NCI-H2196 (cell line): ENCODE measurements around the gene PRKCQ.

Experiments used
- DNase-seq: peaks from one replicate; lab custom pipeline; 2025; ENCODE audit not compliant: unreplicated experiment; lab: John Stamatoyannopoulos, UW

Gene PRKCQ

DNA sequence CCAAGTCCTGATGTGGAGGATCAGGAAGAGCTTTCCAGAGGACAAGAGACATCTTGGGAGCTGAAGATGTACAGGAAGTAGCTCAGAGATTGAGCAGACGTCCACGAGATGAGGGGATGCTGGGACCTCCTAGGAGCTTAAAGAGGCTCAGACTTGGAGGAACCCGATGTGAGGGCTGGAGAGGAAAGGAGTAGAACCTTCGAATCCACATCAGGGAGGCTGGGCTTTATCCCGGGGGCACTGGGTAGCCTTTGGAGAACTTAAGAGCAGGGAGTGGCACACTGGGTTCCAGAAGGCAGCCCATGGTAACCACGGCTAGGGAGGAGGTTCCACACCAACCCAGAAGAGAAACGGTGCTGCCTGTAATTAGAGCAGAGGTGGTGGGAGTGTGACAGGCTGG is 10.8 kb downstream of the PRKCQ start:
- no peak for DNase-seq

DNA sequence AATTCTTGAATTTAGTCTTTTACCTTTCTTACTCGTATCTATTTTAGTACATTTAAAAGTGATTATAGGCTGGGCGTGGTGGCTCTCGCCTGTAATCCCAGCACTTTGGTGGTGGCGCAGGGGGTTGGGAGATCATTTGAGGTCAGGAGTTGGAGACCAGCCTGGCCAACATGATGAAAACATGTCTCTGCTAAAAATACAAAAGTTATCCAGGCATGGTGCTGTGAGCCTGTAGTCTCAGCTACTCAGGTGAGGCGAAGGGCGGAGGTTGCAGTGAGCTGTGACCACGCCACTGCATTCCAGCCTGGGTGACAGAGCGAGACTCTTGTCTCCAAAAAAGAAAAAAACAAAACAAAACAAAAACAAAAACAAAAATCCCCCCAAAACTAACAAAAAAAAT is 12.2 kb downstream of the PRKCQ start:
- DNase-seq: no peak

DNA sequence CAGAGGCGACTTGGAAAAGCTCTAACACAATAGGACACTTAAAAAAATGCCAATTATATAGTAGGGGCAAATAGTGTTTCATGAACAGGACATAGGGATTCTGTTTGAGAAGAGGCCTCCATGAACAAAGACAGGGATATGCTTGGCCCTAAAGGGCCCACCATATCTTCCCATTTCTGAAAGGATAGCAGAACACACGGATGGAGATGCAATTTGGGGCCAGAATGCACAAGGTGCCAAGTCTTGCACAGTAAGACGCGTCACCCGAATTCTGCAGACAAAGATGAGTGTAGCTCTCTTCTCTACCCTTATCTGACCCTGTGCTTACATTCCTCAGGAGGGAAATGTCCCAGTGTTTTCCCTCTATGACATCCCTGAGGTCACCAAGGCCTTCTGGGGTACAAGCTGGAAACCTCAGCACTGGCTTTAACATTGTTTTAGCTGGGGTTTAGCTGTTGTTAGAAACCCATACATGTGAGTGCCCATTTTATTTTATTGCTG is 12.8 kb downstream of the PRKCQ start:
- no peak for DNase-seq

DNA sequence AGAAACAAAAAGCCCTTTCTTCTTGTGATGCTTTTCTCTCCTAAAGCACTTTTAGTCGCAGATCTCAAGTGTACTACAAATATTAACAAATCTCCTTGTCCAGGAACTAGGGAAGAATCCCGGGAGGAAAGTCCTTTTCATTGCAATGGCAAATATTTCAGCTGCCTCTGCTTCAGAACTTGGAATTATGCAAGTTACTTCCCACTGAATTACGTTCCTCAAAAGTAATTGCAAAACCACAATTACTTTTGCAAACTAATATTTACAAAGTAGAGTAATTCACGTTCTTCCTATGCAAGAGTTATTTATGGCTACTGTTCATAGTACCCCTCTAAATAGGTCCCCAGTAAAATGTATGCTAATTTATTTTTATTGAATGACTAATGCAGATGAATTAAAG is 14.5 kb downstream of the PRKCQ start:
- no peak for DNase-seq

DNA sequence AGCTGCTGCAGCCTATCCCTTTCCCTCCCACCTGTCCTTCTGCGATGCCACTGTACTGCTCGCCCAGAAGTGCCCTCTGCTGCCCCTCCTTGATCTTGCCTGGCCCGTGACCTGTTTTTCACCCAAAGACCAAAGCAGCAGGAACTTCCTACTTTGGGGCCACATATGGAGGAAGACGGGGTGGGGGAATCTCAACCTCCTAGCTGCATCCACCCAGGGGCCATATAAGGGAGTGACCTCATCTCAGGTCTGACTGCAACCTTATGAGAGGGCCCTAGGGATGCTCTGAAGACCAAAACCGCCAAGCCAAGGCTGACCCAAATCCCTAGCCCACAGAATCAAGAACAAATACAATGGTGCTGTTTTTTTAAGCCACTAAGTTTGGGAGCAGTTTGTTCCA is 15.7 kb downstream of the PRKCQ start:
- no peak for DNase-seq

DNA sequence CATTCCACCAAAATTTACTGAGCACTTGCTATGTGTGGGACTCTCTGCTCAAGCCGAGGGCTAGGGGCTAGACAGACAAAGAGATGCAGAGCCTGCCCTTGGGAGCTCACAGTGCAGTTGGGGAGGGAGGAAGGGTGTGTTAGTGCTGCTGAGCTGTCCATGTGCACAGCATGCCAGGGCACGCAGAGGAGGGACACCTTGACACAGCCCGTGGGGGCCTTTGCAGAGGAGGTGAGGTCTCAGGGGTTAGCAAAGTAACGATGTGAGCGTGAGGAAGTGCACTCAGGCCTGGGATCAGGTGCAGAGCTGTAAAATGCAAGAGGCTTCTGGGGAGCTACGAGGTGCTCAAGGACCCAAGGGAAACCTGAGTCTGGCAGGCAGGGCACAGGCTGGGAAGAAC is 16.3 kb downstream of the PRKCQ start:
- DNase-seq: no peak

DNA sequence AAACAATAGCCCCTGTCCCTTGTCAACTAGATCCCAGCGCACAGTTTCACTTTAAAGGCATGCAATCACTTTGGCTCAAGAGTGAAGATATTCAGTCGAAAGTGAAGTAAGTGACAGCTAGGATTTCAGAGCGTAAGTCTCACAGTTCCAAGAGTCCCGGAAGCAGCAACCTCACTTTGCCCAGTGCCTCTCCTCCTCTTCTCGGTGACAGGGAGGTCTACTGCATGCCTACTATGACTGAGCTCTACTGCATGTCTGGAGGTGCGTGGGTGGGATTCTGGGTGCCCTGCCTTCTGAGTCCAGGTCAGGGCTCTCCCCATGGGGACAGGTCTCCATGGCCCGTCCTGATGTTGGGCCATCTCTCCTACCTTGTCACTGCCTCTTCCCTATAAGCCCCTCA is 17.0 kb downstream of the PRKCQ start:
- no peak for DNase-seq

DNA sequence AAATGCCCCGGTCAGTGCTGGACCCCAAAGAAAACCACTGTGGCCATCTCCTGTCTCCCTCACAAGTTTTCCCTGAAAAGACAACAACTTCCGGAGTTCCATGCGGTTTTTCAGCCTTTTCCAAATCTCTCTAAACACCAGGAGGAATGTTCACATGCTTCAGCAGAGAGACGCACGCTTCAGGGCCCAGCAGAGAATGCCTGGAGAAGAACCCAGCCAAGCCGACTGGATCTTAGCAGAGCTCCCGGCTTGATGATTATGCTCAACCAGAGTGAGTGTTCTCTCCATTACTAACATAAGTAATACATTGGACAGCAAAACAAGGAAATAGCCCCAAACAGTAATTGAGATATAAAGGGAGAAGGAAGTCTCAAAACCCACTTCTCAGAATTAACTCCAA is 17.9 kb downstream of the PRKCQ start:
- no peak for DNase-seq

DNA sequence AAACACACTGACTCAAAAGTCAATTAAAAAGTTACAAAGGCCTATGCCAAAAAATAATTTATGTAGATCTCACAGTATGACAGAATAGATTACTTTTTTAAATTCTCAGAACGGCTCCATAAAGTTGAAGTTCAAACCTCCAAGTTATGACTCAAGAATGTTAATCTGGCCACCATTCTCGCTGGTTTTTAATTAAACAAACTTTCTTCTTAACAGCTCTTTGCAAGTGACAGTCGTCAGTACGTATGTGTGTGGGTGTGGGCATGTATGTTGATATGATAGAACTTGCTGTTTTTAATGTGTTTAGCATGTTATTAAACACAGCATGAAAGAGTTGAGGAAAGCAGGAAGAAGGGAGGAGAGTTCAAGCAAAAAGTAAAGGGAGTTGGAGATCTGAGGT is 18.5 kb downstream of the PRKCQ start:
- DNase-seq: no peak

DNA sequence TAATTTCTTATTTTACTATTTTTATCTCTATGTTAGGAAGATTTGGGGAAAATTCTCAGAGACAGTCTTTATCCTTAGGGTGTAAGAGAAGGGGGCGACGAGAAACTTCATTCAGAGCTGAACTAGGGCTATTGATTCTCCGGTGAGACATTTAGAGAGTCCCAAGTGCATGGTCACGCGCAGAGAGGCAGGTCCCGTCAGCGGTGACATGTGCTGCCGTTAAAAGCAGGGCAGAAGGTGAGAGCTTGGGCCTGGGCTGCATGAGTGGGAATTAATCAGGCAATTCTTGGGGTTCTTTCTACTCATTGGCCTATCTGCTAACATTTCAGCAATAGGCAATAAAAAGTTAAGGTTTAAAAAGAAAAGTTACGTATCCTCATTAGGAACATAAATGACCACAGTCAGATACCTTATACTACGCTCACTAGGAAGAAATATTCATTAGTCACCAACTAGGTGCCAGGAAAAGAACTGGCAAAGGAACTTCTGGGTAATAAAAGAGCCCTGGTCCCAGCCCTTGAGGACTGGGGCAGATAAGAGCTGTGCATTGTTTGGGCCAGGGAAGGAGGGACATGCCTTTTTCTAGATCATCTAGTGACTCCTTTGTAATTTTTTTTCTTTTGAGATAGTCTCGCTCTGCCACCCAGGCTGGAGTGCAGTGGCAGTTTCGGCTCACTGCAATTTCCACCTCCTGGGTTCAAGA is 21.2 kb downstream of the PRKCQ start:
- DNase-seq: no peak

DNA sequence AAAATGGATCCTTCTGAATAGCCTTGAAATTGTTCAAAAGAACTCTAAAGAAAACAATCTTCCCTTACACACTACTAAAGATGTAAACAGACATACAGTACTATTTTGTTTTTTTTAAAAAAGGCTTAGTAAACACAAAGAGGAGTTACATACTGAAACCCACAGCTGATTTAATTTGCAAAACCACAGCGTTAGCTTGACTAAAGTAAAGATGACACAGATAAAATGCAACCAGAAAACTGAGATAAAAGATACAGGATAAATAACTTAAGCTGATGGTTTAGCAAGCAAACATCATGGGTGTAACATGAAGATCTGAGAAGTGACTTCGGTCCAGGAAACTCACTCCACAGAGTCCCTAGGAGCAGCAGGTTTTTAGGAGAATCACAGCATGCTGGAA is 21.8 kb downstream of the PRKCQ start:
- no peak for DNase-seq

DNA sequence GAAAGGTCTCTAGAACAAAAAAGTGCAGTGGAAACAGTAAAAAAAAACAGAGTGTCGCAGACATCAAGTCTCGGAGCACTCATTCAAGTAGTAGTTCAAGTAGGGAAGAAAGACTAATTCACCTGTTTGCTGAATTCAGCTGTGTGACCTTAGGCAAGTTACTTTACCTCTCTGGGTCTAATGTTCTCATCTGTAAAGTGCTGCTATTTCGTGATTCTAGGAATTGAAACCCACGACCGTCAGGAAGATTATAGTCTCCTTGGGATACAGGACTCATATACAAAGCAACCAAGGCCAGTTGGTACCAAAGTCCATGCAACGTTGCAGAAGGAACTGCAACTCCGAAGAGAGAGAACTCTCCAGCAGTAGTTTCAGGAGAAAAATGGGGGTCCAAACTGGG is 26.1 kb downstream of the PRKCQ start:
- DNase-seq: no peak

DNA sequence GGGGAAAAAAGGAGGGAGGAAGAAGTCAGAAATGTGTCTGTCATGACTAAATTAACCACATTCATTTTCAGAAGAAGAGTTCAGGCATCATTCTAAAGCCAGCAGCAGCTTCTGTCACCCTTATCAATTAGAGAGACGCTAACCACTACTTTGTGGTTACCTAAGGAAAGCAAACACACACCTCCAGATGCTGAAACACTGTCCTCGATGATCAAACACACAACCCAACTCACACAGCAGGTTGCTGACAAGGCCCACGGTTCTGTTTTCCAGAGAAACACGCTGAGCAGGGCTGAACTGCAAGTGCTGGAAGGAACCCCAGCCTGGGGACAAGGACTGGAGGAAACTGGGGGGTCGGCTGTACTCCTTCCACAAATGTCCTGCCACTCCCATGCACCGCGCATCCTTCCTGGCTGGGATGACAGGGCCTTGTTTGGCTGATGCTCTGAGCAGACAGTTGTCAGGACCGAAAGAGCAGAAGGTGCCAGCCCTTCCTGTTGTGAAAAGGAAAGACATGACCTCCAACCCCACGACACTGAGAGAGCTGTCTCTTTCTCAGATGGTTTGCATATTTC is 36.6 kb downstream of the PRKCQ start:
- no peak for DNase-seq

DNA sequence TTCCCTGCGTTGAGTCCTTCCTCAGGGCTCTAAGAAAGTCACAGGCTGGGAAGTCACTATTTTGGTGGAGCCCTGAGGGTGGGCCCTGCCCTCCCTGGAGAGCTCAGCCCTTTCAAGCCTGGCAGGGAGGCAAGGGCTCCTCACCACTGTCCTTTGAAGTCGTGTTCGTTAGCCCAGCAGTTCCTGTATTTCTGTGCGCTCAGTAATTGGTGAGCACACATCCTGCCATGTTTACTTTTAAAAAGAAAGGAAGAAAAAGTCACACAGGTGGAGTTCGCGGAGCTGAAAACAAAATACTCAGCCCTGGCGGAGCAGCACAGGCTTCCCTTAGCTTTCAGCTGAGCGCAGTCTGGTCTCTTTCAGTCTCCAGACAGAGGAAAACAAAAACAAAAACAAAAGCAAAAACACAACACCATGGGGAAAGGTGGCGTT is 37.1 kb downstream of the PRKCQ start:
- DNase-seq: no peak

DNA sequence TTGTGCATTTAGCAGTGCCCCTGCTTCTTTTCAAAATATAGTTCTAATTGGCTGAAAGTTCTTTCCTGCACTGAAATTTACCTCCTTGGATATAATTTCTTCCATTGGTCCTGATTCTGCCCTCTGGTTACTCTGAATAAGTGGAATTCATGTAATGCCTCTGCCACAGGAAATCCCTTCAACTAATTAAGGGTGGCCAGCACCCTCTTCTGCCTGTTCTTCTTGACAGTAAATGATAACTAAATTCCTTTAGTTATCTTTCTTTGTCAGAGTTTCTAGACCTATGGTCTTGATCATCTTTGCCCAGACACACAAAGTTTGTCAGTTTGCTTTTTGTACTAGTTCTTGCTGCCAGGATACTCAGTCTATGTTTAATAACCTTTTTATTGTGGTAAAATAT is 40.2 kb downstream of the PRKCQ start:
- no peak for DNase-seq

DNA sequence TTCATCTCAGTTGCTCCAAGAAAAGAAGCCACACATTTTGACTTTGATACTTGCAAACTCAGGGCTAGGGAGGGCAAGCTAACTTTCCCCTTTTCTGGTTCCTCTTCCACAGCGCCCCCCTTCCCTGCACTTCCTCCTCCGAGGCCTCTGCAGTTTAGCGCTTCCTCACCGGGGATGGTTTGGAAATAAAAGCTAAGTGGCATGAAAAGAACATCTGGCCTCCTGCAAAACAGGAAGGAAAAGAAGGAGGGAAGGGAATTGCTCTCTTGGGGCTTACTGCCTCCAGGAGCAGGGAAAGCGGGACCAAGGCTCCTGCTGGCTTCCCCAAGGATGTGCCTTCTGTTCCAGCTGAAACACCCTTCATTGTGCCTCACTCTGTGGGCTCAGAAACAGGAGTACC is 42.3 kb downstream of the PRKCQ start:
- no peak for DNase-seq

DNA sequence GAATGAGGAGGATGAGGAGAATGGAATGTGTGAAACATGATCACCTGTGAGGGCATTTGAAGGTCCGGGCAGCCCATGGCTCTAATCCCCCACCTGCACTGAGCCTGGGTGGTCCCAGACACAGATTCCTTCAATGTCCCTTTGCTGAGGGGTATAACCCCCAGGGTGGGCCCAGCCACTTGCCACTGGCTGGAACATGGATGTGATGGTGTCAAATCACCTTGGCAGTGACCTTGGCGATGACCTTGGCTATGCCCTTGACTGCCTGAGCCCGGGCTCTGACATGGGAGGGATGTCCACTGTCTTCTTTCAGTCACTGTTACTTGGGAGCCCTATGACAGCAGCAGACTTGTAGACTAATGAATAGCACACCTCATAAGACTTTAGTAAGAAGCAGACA is 44.0 kb downstream of the PRKCQ start:
- DNase-seq: no peak

DNA sequence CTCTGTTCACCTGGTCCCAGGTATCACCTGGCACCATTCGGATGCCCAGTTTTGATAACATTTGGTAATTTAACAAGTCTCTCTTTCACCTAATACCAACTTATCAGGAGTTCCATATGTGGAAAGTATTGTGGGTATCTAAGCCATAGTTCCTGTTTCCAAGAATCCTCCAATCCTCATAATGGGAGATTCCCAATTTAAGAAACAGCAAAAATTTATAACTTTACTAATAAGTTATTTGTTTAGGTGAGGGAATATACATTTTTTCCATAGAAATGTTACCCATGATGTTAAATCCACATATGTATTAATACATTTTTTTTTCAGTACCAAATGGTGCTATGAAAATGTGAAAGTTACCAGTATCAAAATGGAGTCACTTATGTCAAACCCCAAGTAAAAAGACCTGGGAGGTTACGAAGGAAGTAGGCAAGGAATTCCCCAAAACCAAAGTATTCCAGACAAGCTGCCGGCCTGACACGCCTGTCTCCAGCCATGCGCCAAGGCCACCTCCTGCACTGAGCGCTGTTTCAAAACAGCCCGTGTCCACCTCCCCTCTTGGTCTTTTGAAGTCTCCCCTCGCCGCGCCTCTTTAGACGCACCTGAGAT is 44.8 kb downstream of the PRKCQ start:
- DNase-seq: no peak

DNA sequence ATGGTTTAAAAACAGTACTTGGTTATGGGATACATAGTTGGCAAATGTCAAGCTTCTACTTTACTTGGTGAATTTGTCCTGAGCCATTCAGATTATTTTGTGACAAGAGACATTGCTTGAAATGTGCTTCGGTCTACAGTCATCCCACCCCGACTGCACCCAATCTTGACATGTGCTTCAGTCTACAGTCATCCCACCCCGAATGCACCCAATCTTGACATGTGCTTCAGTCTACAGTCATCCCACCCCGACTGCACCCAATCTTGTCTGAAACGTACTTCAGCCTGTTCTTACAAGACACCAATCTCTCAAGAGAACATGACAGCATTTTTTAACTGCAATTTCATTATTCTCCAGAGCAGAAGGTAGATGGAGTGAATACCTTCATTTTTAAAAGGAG is 47.8 kb downstream of the PRKCQ start:
- DNase-seq: no peak

DNA sequence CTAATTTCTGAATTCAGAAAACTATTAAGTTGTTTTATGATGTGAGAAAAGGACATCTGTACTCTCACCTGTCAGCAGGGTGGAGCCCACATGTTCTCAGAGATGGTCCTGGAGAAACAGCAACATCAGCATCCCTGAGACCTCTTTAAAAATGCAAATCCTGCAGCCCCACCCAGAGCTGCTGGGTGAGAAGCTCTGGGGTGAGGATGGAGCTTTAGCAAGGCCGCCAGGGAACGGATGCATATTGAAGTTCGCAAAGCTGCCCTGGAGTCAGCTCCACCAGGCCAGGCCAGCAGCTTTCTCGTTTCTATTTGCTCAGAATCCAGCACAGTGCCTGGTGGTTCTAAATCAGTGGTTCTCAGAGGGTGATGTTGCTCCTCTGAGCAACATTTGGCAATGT is 49.1 kb downstream of the PRKCQ start:
- no peak for DNase-seq

DNA sequence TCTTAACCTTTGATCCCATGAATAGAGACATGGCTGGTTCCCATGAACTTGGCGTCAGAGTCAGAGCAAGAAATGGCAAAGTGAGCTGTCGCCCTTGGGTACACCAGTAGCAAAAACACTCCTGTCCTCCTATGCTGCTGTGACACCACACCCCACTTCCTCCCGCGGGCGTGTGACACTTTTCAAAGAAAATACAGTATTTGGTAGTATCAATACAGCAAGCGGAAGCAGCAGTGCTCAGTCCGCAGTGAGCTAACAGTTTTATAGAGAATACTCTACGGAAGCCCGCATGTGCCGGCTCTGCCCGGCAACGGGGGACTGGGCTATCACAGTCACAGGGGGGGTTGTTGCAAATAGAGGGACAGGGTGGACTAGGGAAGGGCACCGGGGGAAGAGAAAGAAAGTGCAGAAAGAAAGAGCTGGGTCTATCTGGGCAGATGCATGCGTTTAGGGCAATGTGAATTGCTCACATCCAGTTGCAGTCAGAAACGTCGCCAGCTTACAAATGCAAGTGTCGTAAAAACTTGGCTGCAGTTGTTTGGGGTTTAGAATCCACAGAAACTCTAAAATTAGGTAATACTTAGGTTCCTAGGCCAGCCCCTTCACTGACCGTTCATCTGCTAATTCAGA is 49.8 kb downstream of the PRKCQ start:
- DNase-seq: no peak
